Cardiac muscle cell (in vitro differentiated cells and primary cell): ENCODE data around the gene ARHGAP5. TPM values are rescaled to one million over a fixed set of nuclear protein-coding genes. Genes with fewer than 3 reads are reported as not detected.

Source experiments
- DNase-seq, 2 donors: peaks; one replicate each; pipeline versions ENCODE4 v3.0.0 to v3.0.0-alpha.2; 2010 to 2017; ENCODE audit warnings: low read depth in 1 of 2, low spot score in 1 of 2
- H3K27ac ChIP-seq: fragments of 200-600 bp; sonication (generic); 2 replicates; pipeline ENCODE4 v1.5.1; 2016
- H3K27me3 ChIP-seq: fragments of 200-600 bp; sonication (generic); 2 replicates; pipeline ENCODE4 v1.6.0; 2016; ENCODE audit warnings: control low read depth
- H3K36me3 ChIP-seq: fragments of 200-600 bp; sonication (generic); 2 replicates; pipeline ENCODE4 v1.5.1; 2016; ENCODE audit warnings: control low read depth
- H3K4me1 ChIP-seq: fragments of 200-600 bp; sonication (generic); 2 replicates; pipeline ENCODE4 v1.8.1; 2017; ENCODE audit warnings: low read depth, mild to moderate bottlenecking, mixed run types
- H3K4me3 ChIP-seq: fragments of 200-600 bp; sonication (generic); 2 replicates; pipeline ENCODE4 v1.5.1; 2016; ENCODE audit warnings: mild to moderate bottlenecking
- H3K9me3 ChIP-seq: fragments of 200-600 bp; sonication (generic); 2 replicates; pipeline ENCODE4 v1.5.1; 2017; ENCODE audit warnings: low read depth, mild to moderate bottlenecking, control low read depth
- CTCF ChIP-seq: IDR thresholded peaks from 2 replicates; pipeline ENCODE4 v1.5.1; 2012; ENCODE audit warnings: low read depth, mild to moderate bottlenecking, low read length
- polyA plus RNA-seq: library from polyadenylated mRNA; unstranded; fragments of >200 nt; fragmentation: Nextera tagmentation; extraction: Ambion mirVana; gene quantifications from 2 replicates; pipeline ENCODE4 v1.2.1, GENCODE V29; 2016
- total RNA-seq: library from RNA; depleted of rRNA; stranded (reverse); fragments of >200 nt; gene quantifications from 2 replicates; pipeline ENCODE4 v1.2.3, GENCODE V29; 2016

ARHGAP5 gene
- total and polyA plus RNA-seq, 2 experiments from 2014 or later: 12.9 to 77.5 TPM

GRCh38 chr14:32043624-32044023 lies 33.5 kb upstream of the ARHGAP5 start:
- H3K4me3 ChIP-seq: no peak overlapping the region
- H3K27ac ChIP-seq: no peak overlapping the region
- H3K36me3 ChIP-seq: no peaks in the 10 kb centered on the region
- no peaks in the 10 kb centered on the region for H3K27me3 ChIP-seq
- no peak for DNase-seq
- no peak for TF ChIP-seq CTCF
- no peaks in the 10 kb centered on the region for H3K9me3 ChIP-seq
- no peaks in the 10 kb centered on the region for H3K4me1 ChIP-seq

GRCh38 chr14:32044454-32044853 lies 32.6 kb upstream of the ARHGAP5 start:
- H3K9me3 ChIP-seq: no peaks in the 10 kb centered on the region
- no peaks in the 10 kb centered on the region for H3K27me3 ChIP-seq
- no peak for TF ChIP-seq CTCF

GRCh38 chr14:32047791-32048190 lies 29.3 kb upstream of the ARHGAP5 start:
- Histone ChIP-seq H3K27ac (no peak overlapping the region), H3K4me3 (no peak overlapping the region), H3K4me1 (no peaks in the 10 kb centered on the region), H3K9me3 (no peaks in the 10 kb centered on the region), H3K36me3 (no peaks in the 10 kb centered on the region), H3K27me3 (no peaks in the 10 kb centered on the region)
- no peak for DNase-seq
- TF ChIP-seq CTCF: no peak

More at GRCh38 chr14:32044454-32044853, 32.6 kb upstream of the ARHGAP5 start:
- DNase-seq: no peak
- Histone ChIP-seq H3K36me3 (no peaks in the 10 kb centered on the region), H3K27ac (no peak overlapping the region), H3K4me1 (no peaks in the 10 kb centered on the region), H3K4me3 (no peak overlapping the region)

- DNase-seq: no peak
- H3K36me3 ChIP-seq: no peaks in the 10 kb centered on the region
- H3K9me3 ChIP-seq: no peaks in the 10 kb centered on the region
- H3K4me1 ChIP-seq: no peaks in the 10 kb centered on the region
- no peak overlapping the region for H3K27ac ChIP-seq
- no peak overlapping the region for H3K4me3 ChIP-seq
- H3K27me3 ChIP-seq: no peaks in the 10 kb centered on the region
- no peak for TF ChIP-seq CTCF
Measured at GRCh38 chr14:32049361-32050088, 27.6 kb upstream of the ARHGAP5 start.

- DNase-seq: no peak
- H3K4me1 ChIP-seq: no peaks in the 10 kb centered on the region
- no peaks in the 10 kb centered on the region for H3K36me3 ChIP-seq
- no peak overlapping the region for H3K27ac ChIP-seq
- no peaks in the 10 kb centered on the region for H3K9me3 ChIP-seq
- no peak overlapping the region for H3K4me3 ChIP-seq
- H3K27me3 ChIP-seq: no peaks in the 10 kb centered on the region
- no peak for TF ChIP-seq CTCF
Measured at GRCh38 chr14:32050878-32051277, 26.2 kb upstream of the ARHGAP5 start.
